GM23338 (cell line): ENCODE results near the gene SMIM35.

Source experiments
- EZH2 ChIP-seq: fragments of 200-600 bp; sonication (generic); IDR thresholded peaks from one replicate; pipeline ENCODE4 v1.8.0; 2017; ENCODE audit warnings: antibody characterized with exemption, mild to moderate bottlenecking, low read depth; ENCODE audit not compliant: unreplicated experiment
- NANOG ChIP-seq: IDR thresholded peaks from 2 replicates; pipeline ENCODE4 v1.6.1; 2016; ENCODE audit warnings: antibody characterized with exemption, borderline replicate concordance
- POLR2AphosphoS5 ChIP-seq: IDR thresholded peaks from 2 replicates; pipeline ENCODE4 v1.6.1; 2016; ENCODE audit warnings: antibody characterized with exemption, low read depth
- TF ChIP-seq, protein P1 (sequence below), 2 experiments: fragments of 200-600 bp in 1 of 2; sonication (generic) in 1 of 2; conservative IDR thresholded peaks; 2 replicates each; pipeline versions ENCODE4 v1.5.1 to v1.6.1; 2016 to 2017; ENCODE audit warnings: antibody characterized with exemption in 2 of 2, low read depth in 2 of 2, mild to moderate bottlenecking in 2 of 2, moderate library complexity in 1 of 2
- TF ChIP-seq, protein P2 (sequence below): IDR thresholded peaks from one replicate; pipeline ENCODE4 v1.6.1; 2018; ENCODE audit warnings: antibody characterized with exemption; ENCODE audit not compliant: unreplicated experiment
- TF ChIP-seq, protein P3 (sequence below): fragments of 250-450 bp; sonication (Bioruptor Pico); IDR thresholded peaks from 2 replicates; pipeline ENCODE4 v1.5.0; 2020; ENCODE audit warnings: mild to moderate bottlenecking, moderate library complexity

DNA sequence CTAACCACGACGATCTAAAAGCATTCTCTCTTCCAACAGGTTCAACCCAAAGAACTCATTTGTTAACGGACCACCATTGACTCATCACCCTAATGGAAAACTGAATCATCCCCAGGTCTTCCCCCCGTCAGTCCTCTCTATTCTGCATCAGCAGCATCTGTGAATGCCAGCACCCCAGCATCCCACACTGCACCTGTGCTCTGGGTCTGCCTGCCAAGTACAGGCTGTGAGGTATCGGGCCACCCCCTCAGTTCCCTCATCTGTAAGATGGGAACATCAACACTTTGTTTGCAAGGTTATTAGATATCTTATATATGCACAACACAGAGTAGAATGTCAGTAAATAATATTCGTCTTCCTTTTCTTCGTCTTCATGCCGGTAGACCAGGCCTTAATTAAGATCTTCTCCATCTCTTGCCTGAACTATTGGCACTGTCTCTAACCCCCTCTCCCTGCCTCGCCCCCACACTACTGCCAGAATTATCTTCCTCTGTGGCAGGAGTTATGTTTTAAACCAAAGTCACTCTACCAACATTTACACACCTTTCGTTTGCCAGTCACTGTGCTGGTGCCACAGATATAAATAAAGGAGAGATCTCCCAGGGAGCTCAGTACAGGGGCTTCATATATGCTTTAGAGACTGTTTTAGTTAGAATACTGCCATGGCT lies 17.7 kb downstream of the SMIM35 start:
- TF ChIP-seq EZH2 (no peak), POLR2AphosphoS5 (no peak), NANOG (no peak)
- TF ChIP-seq, protein P1, sequence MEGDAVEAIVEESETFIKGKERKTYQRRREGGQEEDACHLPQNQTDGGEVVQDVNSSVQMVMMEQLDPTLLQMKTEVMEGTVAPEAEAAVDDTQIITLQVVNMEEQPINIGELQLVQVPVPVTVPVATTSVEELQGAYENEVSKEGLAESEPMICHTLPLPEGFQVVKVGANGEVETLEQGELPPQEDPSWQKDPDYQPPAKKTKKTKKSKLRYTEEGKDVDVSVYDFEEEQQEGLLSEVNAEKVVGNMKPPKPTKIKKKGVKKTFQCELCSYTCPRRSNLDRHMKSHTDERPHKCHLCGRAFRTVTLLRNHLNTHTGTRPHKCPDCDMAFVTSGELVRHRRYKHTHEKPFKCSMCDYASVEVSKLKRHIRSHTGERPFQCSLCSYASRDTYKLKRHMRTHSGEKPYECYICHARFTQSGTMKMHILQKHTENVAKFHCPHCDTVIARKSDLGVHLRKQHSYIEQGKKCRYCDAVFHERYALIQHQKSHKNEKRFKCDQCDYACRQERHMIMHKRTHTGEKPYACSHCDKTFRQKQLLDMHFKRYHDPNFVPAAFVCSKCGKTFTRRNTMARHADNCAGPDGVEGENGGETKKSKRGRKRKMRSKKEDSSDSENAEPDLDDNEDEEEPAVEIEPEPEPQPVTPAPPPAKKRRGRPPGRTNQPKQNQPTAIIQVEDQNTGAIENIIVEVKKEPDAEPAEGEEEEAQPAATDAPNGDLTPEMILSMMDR (conservative IDR thresholded peaks at IDR 0.05; ENCODE audit: low read depth in 2 of 2): no peak
- TF ChIP-seq, protein P2, sequence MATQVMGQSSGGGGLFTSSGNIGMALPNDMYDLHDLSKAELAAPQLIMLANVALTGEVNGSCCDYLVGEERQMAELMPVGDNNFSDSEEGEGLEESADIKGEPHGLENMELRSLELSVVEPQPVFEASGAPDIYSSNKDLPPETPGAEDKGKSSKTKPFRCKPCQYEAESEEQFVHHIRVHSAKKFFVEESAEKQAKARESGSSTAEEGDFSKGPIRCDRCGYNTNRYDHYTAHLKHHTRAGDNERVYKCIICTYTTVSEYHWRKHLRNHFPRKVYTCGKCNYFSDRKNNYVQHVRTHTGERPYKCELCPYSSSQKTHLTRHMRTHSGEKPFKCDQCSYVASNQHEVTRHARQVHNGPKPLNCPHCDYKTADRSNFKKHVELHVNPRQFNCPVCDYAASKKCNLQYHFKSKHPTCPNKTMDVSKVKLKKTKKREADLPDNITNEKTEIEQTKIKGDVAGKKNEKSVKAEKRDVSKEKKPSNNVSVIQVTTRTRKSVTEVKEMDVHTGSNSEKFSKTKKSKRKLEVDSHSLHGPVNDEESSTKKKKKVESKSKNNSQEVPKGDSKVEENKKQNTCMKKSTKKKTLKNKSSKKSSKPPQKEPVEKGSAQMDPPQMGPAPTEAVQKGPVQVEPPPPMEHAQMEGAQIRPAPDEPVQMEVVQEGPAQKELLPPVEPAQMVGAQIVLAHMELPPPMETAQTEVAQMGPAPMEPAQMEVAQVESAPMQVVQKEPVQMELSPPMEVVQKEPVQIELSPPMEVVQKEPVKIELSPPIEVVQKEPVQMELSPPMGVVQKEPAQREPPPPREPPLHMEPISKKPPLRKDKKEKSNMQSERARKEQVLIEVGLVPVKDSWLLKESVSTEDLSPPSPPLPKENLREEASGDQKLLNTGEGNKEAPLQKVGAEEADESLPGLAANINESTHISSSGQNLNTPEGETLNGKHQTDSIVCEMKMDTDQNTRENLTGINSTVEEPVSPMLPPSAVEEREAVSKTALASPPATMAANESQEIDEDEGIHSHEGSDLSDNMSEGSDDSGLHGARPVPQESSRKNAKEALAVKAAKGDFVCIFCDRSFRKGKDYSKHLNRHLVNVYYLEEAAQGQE: no peak
- TF ChIP-seq, protein P3, sequence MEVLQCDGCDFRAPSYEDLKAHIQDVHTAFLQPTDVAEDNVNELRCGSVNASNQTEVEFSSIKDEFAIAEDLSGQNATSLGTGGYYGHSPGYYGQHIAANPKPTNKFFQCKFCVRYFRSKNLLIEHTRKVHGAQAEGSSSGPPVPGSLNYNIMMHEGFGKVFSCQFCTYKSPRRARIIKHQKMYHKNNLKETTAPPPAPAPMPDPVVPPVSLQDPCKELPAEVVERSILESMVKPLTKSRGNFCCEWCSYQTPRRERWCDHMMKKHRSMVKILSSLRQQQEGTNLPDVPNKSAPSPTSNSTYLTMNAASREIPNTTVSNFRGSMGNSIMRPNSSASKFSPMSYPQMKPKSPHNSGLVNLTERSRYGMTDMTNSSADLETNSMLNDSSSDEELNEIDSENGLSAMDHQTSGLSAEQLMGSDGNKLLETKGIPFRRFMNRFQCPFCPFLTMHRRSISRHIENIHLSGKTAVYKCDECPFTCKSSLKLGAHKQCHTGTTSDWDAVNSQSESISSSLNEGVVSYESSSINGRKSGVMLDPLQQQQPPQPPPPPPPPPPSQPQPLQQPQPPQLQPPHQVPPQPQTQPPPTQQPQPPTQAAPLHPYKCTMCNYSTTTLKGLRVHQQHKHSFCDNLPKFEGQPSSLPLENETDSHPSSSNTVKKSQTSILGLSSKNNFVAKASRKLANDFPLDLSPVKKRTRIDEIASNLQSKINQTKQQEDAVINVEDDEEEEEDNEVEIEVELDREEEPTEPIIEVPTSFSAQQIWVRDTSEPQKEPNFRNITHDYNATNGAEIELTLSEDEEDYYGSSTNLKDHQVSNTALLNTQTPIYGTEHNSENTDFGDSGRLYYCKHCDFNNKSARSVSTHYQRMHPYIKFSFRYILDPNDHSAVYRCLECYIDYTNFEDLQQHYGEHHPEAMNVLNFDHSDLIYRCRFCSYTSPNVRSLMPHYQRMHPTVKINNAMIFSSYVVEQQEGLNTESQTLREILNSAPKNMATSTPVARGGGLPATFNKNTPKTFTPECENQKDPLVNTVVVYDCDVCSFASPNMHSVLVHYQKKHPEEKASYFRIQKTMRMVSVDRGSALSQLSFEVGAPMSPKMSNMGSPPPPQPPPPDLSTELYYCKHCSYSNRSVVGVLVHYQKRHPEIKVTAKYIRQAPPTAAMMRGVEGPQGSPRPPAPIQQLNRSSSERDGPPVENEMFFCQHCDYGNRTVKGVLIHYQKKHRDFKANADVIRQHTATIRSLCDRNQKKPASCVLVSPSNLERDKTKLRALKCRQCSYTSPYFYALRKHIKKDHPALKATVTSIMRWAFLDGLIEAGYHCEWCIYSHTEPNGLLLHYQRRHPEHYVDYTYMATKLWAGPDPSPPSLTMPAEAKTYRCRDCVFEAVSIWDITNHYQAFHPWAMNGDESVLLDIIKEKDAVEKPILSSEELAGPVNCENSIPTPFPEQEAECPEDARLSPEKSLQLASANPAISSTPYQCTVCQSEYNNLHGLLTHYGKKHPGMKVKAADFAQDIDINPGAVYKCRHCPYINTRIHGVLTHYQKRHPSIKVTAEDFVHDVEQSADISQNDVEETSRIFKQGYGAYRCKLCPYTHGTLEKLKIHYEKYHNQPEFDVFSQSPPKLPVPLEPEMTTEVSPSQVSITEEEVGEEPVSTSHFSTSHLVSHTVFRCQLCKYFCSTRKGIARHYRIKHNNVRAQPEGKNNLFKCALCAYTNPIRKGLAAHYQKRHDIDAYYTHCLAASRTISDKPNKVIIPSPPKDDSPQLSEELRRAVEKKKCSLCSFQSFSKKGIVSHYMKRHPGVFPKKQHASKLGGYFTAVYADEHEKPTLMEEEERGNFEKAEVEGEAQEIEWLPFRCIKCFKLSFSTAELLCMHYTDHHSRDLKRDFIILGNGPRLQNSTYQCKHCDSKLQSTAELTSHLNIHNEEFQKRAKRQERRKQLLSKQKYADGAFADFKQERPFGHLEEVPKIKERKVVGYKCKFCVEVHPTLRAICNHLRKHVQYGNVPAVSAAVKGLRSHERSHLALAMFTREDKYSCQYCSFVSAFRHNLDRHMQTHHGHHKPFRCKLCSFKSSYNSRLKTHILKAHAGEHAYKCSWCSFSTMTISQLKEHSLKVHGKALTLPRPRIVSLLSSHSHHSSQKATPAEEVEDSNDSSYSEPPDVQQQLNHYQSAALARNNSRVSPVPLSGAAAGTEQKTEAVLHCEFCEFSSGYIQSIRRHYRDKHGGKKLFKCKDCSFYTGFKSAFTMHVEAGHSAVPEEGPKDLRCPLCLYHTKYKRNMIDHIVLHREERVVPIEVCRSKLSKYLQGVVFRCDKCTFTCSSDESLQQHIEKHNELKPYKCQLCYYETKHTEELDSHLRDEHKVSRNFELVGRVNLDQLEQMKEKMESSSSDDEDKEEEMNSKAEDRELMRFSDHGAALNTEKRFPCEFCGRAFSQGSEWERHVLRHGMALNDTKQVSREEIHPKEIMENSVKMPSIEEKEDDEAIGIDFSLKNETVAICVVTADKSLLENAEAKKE: no peak
